SK-N-SH treated with all-trans-retinoic acid at 6 μM for 48 hours (cell line): ENCODE results near the gene BTNL3.

ENCODE experiments used
- ARNTL ChIP-seq: fragments of 450-650 bp; formaldehyde crosslinking; IDR thresholded peaks from 2 replicates; pipeline ENCODE4 v1.5.0; 2020; ENCODE audit warnings: low read depth, mild to moderate bottlenecking, moderate library complexity, borderline replicate concordance
- CSDC2 ChIP-seq: fragments of 250-450 bp; sonication (Bioruptor Pico); IDR thresholded peaks from 2 replicates; pipeline ENCODE4 v1.5.0; 2020; ENCODE audit warnings: mild to moderate bottlenecking, moderate library complexity
- ISL1 ChIP-seq: fragments of 250-450 bp; sonication (Bioruptor Pico); IDR thresholded peaks from 2 replicates; pipeline ENCODE4 v2.1.2; 2022; ENCODE audit warnings: mild to moderate bottlenecking, moderate library complexity
- RARB ChIP-seq: fragments of 250-450 bp; sonication (Bioruptor Pico); IDR thresholded peaks from 2 replicates; pipeline ENCODE4 v1.8.0; 2021; ENCODE audit warnings: mild to moderate bottlenecking, moderate library complexity
- SNAI2 ChIP-seq: fragments of 250-450 bp; sonication (Bioruptor Pico); IDR thresholded peaks from 2 replicates; pipeline ENCODE4 v1.5.0; 2020; ENCODE audit warnings: mild to moderate bottlenecking, moderate library complexity
- TCF4 ChIP-seq: fragments of 250-450 bp; sonication (Bioruptor Pico); IDR thresholded peaks from 2 replicates; pipeline ENCODE4 v1.8.0; 2021; ENCODE audit warnings: mild to moderate bottlenecking, moderate library complexity, borderline replicate concordance
- TOX ChIP-seq: fragments of 250-450 bp; sonication (Bioruptor Pico); IDR thresholded peaks from 2 replicates; pipeline ENCODE4 v1.8.0; 2021; ENCODE audit warnings: mild to moderate bottlenecking, moderate library complexity, borderline replicate concordance
- ZC3H10 ChIP-seq: fragments of 250-450 bp; sonication (Bioruptor Pico); IDR thresholded peaks from 2 replicates; pipeline ENCODE4 v1.5.1; 2021; ENCODE audit warnings: mild to moderate bottlenecking, moderate library complexity
- ZFP3 ChIP-seq: fragments of 250-450 bp; sonication (Bioruptor Pico); IDR thresholded peaks from 2 replicates; pipeline ENCODE4 v1.5.0; 2020; ENCODE audit warnings: mild to moderate bottlenecking, moderate library complexity
- ZFP30 ChIP-seq: fragments of 450-650 bp; formaldehyde crosslinking; IDR thresholded peaks from 2 replicates; pipeline ENCODE4 v1.5.0; 2022; ENCODE audit warnings: mild to moderate bottlenecking, moderate library complexity
- TF ChIP-seq, protein P1 (sequence below): fragments of 250-450 bp; sonication (Bioruptor Pico); IDR thresholded peaks from 2 replicates; pipeline ENCODE4 v1.8.0; 2020; ENCODE audit warnings: mild to moderate bottlenecking, moderate library complexity, borderline replicate concordance
- TF ChIP-seq, protein P2 (sequence below): fragments of 250-450 bp; sonication (Bioruptor Pico); IDR thresholded peaks from 2 replicates; pipeline ENCODE4 v1.5.1; 2020; ENCODE audit warnings: low read depth, mild to moderate bottlenecking, moderate library complexity
- TF ChIP-seq, protein P3 (sequence below): fragments of 250-450 bp; sonication (Bioruptor Pico); IDR thresholded peaks from 2 replicates; pipeline ENCODE4 v1.5.1; 2021; ENCODE audit warnings: mild to moderate bottlenecking, moderate library complexity

DNA sequence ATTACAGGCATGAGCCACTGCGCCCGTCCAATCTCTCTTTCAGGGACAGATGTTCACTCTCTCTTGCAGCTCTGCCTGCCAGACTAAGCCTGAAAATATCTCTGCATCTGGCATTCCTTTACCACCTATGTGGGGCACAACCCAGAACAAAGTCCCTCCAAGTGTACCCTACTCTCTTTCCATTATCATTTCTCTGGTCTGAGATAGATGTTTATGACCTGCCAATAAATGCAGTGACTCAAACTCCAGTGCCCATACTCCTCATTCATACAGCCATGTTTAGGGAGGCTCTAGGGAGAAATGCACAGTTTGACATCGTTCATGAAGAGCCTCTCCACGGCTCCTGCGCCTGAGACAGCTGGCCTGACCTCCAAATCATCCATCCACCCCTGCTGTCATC is at the start of gene BTNL3:
- TF ChIP-seq ARNTL (no peak), CSDC2 (no peak), SNAI2 (CRISPR knock-in tag) (no peak), RARB (CRISPR knock-in tag) (no peak), ZC3H10 (CRISPR knock-in tag) (no peak), ZFP30 (CRISPR knock-in tag) (no peak), ZFP3 (no peak), ISL1 (CRISPR knock-in tag) (no peak), TCF4 (CRISPR knock-in tag) (no peak), TOX (CRISPR knock-in tag) (no peak)
- TF ChIP-seq, protein P1, sequence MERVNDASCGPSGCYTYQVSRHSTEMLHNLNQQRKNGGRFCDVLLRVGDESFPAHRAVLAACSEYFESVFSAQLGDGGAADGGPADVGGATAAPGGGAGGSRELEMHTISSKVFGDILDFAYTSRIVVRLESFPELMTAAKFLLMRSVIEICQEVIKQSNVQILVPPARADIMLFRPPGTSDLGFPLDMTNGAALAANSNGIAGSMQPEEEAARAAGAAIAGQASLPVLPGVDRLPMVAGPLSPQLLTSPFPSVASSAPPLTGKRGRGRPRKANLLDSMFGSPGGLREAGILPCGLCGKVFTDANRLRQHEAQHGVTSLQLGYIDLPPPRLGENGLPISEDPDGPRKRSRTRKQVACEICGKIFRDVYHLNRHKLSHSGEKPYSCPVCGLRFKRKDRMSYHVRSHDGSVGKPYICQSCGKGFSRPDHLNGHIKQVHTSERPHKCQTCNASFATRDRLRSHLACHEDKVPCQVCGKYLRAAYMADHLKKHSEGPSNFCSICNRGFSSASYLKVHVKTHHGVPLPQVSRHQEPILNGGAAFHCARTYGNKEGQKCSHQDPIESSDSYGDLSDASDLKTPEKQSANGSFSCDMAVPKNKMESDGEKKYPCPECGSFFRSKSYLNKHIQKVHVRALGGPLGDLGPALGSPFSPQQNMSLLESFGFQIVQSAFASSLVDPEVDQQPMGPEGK: no peak
- TF ChIP-seq, protein P2, sequence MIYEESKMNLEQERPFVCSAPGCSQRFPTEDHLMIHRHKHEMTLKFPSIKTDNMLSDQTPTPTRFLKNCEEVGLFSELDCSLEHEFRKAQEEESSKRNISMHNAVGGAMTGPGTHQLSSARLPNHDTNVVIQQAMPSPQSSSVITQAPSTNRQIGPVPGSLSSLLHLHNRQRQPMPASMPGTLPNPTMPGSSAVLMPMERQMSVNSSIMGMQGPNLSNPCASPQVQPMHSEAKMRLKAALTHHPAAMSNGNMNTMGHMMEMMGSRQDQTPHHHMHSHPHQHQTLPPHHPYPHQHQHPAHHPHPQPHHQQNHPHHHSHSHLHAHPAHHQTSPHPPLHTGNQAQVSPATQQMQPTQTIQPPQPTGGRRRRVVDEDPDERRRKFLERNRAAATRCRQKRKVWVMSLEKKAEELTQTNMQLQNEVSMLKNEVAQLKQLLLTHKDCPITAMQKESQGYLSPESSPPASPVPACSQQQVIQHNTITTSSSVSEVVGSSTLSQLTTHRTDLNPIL (CRISPR knock-in tag): no peak
- TF ChIP-seq, protein P3, sequence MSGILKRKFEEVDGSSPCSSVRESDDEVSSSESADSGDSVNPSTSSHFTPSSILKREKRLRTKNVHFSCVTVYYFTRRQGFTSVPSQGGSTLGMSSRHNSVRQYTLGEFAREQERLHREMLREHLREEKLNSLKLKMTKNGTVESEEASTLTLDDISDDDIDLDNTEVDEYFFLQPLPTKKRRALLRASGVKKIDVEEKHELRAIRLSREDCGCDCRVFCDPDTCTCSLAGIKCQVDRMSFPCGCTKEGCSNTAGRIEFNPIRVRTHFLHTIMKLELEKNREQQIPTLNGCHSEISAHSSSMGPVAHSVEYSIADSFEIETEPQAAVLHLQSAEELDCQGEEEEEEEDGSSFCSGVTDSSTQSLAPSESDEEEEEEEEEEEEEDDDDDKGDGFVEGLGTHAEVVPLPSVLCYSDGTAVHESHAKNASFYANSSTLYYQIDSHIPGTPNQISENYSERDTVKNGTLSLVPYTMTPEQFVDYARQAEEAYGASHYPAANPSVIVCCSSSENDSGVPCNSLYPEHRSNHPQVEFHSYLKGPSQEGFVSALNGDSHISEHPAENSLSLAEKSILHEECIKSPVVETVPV (CRISPR knock-in tag): no peak
